SK-N-SH (cell line): ENCODE measurements around the gene PGF. TPM values are rescaled to one million over a fixed set of nuclear protein-coding genes. Genes with fewer than 3 reads are reported as not detected.

Experiments used
- CTCF ChIA-PET: fragments of 300-600, 350-600 bp; formaldehyde crosslinking; extraction: SDS; loops from one replicate; lab custom pipeline; 2021; lab: Yijun Ruan, JAX
- POLR2A ChIA-PET: fragments of 350-600 bp; sonication (Branson Sonifier 250); formaldehyde crosslinking; extraction: SDS; loops from one replicate; lab custom pipeline; 2020; ENCODE audit warnings: antibody characterized with exemption, inconsistent platforms; lab: Yijun Ruan, JAX
- DNase-seq: peaks from one replicate; pipeline ENCODE4 v3.0.0; 2012
- H2AFZ ChIP-seq: fragments of 200-600 bp; sonication (generic); 2 replicates; pipeline ENCODE4 v1.8.1; 2016; ENCODE audit warnings: antibody characterized with exemption, mild to moderate bottlenecking, low read depth
- H3F3A ChIP-seq: fragments of 200-600 bp; sonication (generic); replicated peaks from 2 replicates; pipeline ENCODE3; 2016; ENCODE audit warnings: antibody characterized with exemption, mild to moderate bottlenecking; ENCODE audit not compliant: insufficient read depth
- H3K27ac ChIP-seq, 2 experiments: fragments of 200-500 bp in 1 of 2; fragments of 200-600 bp in 1 of 2; sonication (Bioruptor generic) in 1 of 2; sonication (generic), shearing (Covaris generic) in 1 of 2; 2 replicates each; pipeline versions ENCODE4 v1.5.1 to v1.6.1; 2014 to 2016; ENCODE audit warnings: low read depth in 2 of 2, inconsistent platforms in 1 of 2, low read length in 1 of 2, mild to moderate bottlenecking in 1 of 2, mixed read lengths in 1 of 2
- H3K27me3 ChIP-seq: fragments of 200-600 bp; sonication (generic), shearing (Covaris generic); 2 replicates; pipeline ENCODE4 v1.6.1; 2016; ENCODE audit warnings: mixed run types; ENCODE audit not compliant: insufficient read depth
- H3K36me3 ChIP-seq, 2 experiments: fragments of 200-500 bp in 1 of 2; fragments of 200-600 bp in 1 of 2; sonication (Bioruptor generic) in 1 of 2; sonication (generic) in 1 of 2; replicated peaks in 1 of 2; 2 replicates each; pipeline versions ENCODE3 to v1.5.1; 2014 to 2016; ENCODE audit warnings: low read length in 1 of 2, mild to moderate bottlenecking in 1 of 2; ENCODE audit not compliant: insufficient read depth in 2 of 2, control insufficient read depth in 1 of 2
- H3K4me1 ChIP-seq, 2 experiments: fragments of 200-500 bp in 1 of 2; fragments of 200-600 bp in 1 of 2; sonication (Bioruptor generic) in 1 of 2; sonication (generic), shearing (Covaris generic) in 1 of 2; 2 replicates each; pipeline versions ENCODE4 v1.5.1 to v1.6.1; 2014 to 2016; ENCODE audit warnings: low read depth in 1 of 2, low read length in 1 of 2, mixed run types in 1 of 2; ENCODE audit not compliant: insufficient read depth in 2 of 2, control insufficient read depth in 1 of 2
- H3K4me2 ChIP-seq: fragments of 200-600 bp; sonication (generic), shearing (Covaris generic); 2 replicates; pipeline ENCODE4 v1.6.1; 2017; ENCODE audit warnings: mixed run types
- H3K4me3 ChIP-seq, 2 experiments: fragments of 200-500 bp in 1 of 2; fragments of 200-600 bp in 1 of 2; sonication (Bioruptor generic) in 1 of 2; sonication (generic), shearing (Covaris generic) in 1 of 2; 2 replicates each; pipeline versions ENCODE4 v1.5.1 to v1.8.1; 2014 to 2016; ENCODE audit warnings: low read depth in 2 of 2, inconsistent platforms in 1 of 2, low read length in 1 of 2, mild to moderate bottlenecking in 1 of 2, mixed read lengths in 1 of 2, moderate library complexity in 1 of 2
- H3K79me2 ChIP-seq: fragments of 200-600 bp; sonication (generic); 2 replicates; pipeline ENCODE4 v1.8.1; 2017; ENCODE audit warnings: mild to moderate bottlenecking; ENCODE audit not compliant: insufficient read depth
- H3K9ac ChIP-seq: fragments of 200-600 bp; sonication (generic); 2 replicates; pipeline ENCODE4 v1.6.1; 2017; ENCODE audit warnings: mixed run types
- H3K9me2 ChIP-seq: fragments of 200-600 bp; sonication (generic); 2 replicates; pipeline ENCODE4 v1.6.1; 2017; ENCODE audit warnings: mixed run types
- H3K9me3 ChIP-seq: fragments of 200-600 bp; sonication (generic); 2 replicates; pipeline ENCODE4 v1.6.1; 2017; ENCODE audit warnings: mixed run types, mild to moderate bottlenecking, moderate library complexity
- H4K20me1 ChIP-seq: fragments of 200-600 bp; sonication (generic); 2 replicates; pipeline ENCODE4 v1.6.1; 2017; ENCODE audit warnings: mild to moderate bottlenecking, mixed run types; ENCODE audit not compliant: insufficient read depth
- CTCF ChIP-seq: fragments of 200-600 bp; sonication (generic); IDR thresholded peaks from 2 replicates; pipeline ENCODE4 v1.6.1; 2017; ENCODE audit warnings: antibody characterized with exemption, mild to moderate bottlenecking, moderate library complexity
- EP300 ChIP-seq, 2 experiments: IDR thresholded peaks; 2 replicates each; pipeline versions ENCODE4 v1.4.0 to v1.6.1; 2012; ENCODE audit warnings: borderline replicate concordance in 1 of 2, low read depth in 1 of 2, low read length in 1 of 2
- FOXM1 ChIP-seq: IDR thresholded peaks from 2 replicates; pipeline ENCODE4 v1.4.0; 2012; ENCODE audit warnings: low read depth, mild to moderate bottlenecking
- GATA2 ChIP-seq: sonication (generic); formaldehyde crosslinking; IDR thresholded peaks from 2 replicates; pipeline ENCODE4 v1.5.0; 2020; ENCODE audit warnings: mild to moderate bottlenecking, missing genetic modification reagents
- MAX ChIP-seq: IDR thresholded peaks from 2 replicates; pipeline ENCODE4 v1.4.0; 2012; ENCODE audit warnings: low read depth
- NFIC ChIP-seq: IDR thresholded peaks from 2 replicates; pipeline ENCODE4 v1.4.0; 2012; ENCODE audit warnings: borderline replicate concordance
- POLR2AphosphoS5 ChIP-seq: IDR thresholded peaks from 2 replicates; pipeline ENCODE4 v1.6.1; 2012; ENCODE audit warnings: low read depth, low read length
- RCOR1 ChIP-seq: fragments of 150-350 bp; IDR thresholded peaks from 2 replicates; pipeline ENCODE4 v1.6.1; 2017; ENCODE audit warnings: antibody characterized with exemption, low read length
- RXRA ChIP-seq: IDR thresholded peaks from 2 replicates; pipeline ENCODE4 v1.4.0; 2012; ENCODE audit warnings: low read depth, mild to moderate bottlenecking, borderline replicate concordance
- TCF12 ChIP-seq: IDR thresholded peaks from 2 replicates; pipeline ENCODE4 v1.4.0; 2012
- TEAD4 ChIP-seq: IDR thresholded peaks from 2 replicates; pipeline ENCODE4 v1.4.0; 2012; ENCODE audit warnings: mild to moderate bottlenecking, borderline replicate concordance; ENCODE audit not compliant: insufficient read depth
- USF2 ChIP-seq: fragments of 150-350 bp; IDR thresholded peaks from 2 replicates; pipeline ENCODE4 v1.6.1; 2017; ENCODE audit warnings: antibody characterized with exemption, low read length, low read depth, borderline replicate concordance
- YY1 ChIP-seq: IDR thresholded peaks from 2 replicates; pipeline ENCODE4 v1.4.0; 2012; ENCODE audit warnings: low read depth, mild to moderate bottlenecking
- WGBS: methylation state at CpG from one replicate; pipeline ENCODE4 v1.1.6; 2017; ENCODE audit warnings: low lambda C conversion rate; 5-methylcytosine and 5-hydroxymethylcytosine counted together
- polyA plus RNA-seq, 3 experiments: library from polyadenylated mRNA; depleted of rRNA; stranded (reverse); fragments of >200 nt; gene quantifications; 2 replicates each; pipeline ENCODE4 v1.2.3, GENCODE V29; 2012
- TF ChIP-seq, protein P1 (sequence below): IDR thresholded peaks from 2 replicates; pipeline ENCODE4 v1.6.1; 2012; ENCODE audit warnings: mild to moderate bottlenecking, low read depth, low read length, moderate library complexity
- TF ChIP-seq, protein P2 (sequence below): IDR thresholded peaks from 2 replicates; pipeline ENCODE4 v1.4.0; 2012; ENCODE audit warnings: low read depth, borderline replicate concordance

PGF gene
- polyA plus RNA-seq, 1 of the 3 experiments (the other 2 are of a cell fraction) = 4.4 TPM

- H3K9me3 ChIP-seq = no peaks in the 10 kb centered on the region
- no peaks in the 10 kb centered on the region for H3K36me3 ChIP-seq
- H2AFZ ChIP-seq = no peak overlapping the region
- peak overlapping the region; percentile 85; the same call in 1 of the 2 replicates for H3K4me2 ChIP-seq
- TF ChIP-seq YY1 = no peak
- TF ChIP-seq RCOR1 = no peak
- peak; percentile 54 for TF ChIP-seq NFIC
- no peak for TF ChIP-seq GATA2 (CRISPR knock-in tag)
- TF ChIP-seq USF2 = no peak
- no peak for TF ChIP-seq TEAD4
- H3K27ac ChIP-seq = peak overlapping the region in 1 of 2 experiments; percentile 51; a peak in 1 of 4 replicates
- peak; percentile 82 for DNase-seq
- no peaks in the 10 kb centered on the region for H3K9me2 ChIP-seq
- WGBS = 27% methylated on average over 7 of the region's 18 CpGs
- ChIA-PET CTCF (interaction anchor here (0.7 to 18.5 kb wide), 17 partner anchors 9 to 354 kb away, joined by 3 to 290 read pairs (median 5); no protein-coding TSS in a partner anchor), POLR2A (interaction anchor here (0.6 to 2.0 kb wide), 7 partner anchors 10 to 115 kb away, joined by 3 to 6 read pairs (median 4); partner anchors contain the start of gene ZC2HC1C)
- H4K20me1 ChIP-seq = no peaks in the 10 kb centered on the region
- no peak overlapping the region for H3K9ac ChIP-seq
- peaks cover 0 to 43% of the 10 kb centered on the region in 2 experiments; a peak in 2 of 4 replicates for H3K4me1 ChIP-seq
- no peaks in the 10 kb centered on the region for H3K79me2 ChIP-seq
- no peaks in the 10 kb centered on the region for H3F3A ChIP-seq
- no peaks in the 10 kb centered on the region for H3K27me3 ChIP-seq
- H3K4me3 ChIP-seq = peak overlapping the region; percentile 49 to 65
These were observed 1.0 kb downstream of the PGF start for GRCh38 chr14:74954232-74954946.

- no peaks in the 10 kb centered on the region for H3K9me2 ChIP-seq
- no peaks in the 10 kb centered on the region for H4K20me1 ChIP-seq
- no peaks in the 10 kb centered on the region for H3F3A ChIP-seq
- POLR2A ChIA-PET = interaction anchor here (0.6 to 2.0 kb wide), 5 partner anchors 14 to 115 kb away, joined by 3 to 6 read pairs (median 4); partner anchors contain the start of gene ZC2HC1C
- peak overlapping the region; percentile 85; the same call in 1 of the 2 replicates for H3K4me2 ChIP-seq
- H3K27me3 ChIP-seq = no peaks in the 10 kb centered on the region
- H3K27ac ChIP-seq = peak overlapping the region in 1 of 2 experiments; percentile 51; a peak in 1 of 4 replicates
- H3K9me3 ChIP-seq = no peaks in the 10 kb centered on the region
- peaks cover 0 to 43% of the 10 kb centered on the region in 2 experiments; a peak in 2 of 4 replicates for H3K4me1 ChIP-seq
- H2AFZ ChIP-seq = no peak overlapping the region
- no peak for DNase-seq
- H3K79me2 ChIP-seq = no peaks in the 10 kb centered on the region
- H3K36me3 ChIP-seq = no peaks in the 10 kb centered on the region
- peak overlapping the region in 1 of 2 experiments; percentile 49; a peak in 2 of 4 replicates for H3K4me3 ChIP-seq
- TF ChIP-seq TEAD4 (no peak), RCOR1 (no peak), USF2 (no peak), EP300 (IDR thresholded peaks at IDR 0.05; ENCODE audit: borderline replicate concordance in 1 of 2, low read depth in 1 of 2, low read length in 1 of 2) (no peak), POLR2AphosphoS5 (no peak), MAX (no peak), TCF12 (no peak), FOXM1 (no peak), RXRA (no peak), CTCF (no peak), GATA2 (CRISPR knock-in tag) (no peak)
- TF ChIP-seq, protein P1, sequence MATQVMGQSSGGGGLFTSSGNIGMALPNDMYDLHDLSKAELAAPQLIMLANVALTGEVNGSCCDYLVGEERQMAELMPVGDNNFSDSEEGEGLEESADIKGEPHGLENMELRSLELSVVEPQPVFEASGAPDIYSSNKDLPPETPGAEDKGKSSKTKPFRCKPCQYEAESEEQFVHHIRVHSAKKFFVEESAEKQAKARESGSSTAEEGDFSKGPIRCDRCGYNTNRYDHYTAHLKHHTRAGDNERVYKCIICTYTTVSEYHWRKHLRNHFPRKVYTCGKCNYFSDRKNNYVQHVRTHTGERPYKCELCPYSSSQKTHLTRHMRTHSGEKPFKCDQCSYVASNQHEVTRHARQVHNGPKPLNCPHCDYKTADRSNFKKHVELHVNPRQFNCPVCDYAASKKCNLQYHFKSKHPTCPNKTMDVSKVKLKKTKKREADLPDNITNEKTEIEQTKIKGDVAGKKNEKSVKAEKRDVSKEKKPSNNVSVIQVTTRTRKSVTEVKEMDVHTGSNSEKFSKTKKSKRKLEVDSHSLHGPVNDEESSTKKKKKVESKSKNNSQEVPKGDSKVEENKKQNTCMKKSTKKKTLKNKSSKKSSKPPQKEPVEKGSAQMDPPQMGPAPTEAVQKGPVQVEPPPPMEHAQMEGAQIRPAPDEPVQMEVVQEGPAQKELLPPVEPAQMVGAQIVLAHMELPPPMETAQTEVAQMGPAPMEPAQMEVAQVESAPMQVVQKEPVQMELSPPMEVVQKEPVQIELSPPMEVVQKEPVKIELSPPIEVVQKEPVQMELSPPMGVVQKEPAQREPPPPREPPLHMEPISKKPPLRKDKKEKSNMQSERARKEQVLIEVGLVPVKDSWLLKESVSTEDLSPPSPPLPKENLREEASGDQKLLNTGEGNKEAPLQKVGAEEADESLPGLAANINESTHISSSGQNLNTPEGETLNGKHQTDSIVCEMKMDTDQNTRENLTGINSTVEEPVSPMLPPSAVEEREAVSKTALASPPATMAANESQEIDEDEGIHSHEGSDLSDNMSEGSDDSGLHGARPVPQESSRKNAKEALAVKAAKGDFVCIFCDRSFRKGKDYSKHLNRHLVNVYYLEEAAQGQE = no peak
- TF ChIP-seq, protein P2, sequence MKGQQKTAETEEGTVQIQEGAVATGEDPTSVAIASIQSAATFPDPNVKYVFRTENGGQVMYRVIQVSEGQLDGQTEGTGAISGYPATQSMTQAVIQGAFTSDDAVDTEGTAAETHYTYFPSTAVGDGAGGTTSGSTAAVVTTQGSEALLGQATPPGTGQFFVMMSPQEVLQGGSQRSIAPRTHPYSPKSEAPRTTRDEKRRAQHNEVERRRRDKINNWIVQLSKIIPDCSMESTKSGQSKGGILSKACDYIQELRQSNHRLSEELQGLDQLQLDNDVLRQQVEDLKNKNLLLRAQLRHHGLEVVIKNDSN = no peak
- 88% methylated on average over 3 of the region's 5 CpGs for WGBS
- CTCF ChIA-PET = interaction anchor here (0.7 to 18.5 kb wide), 13 partner anchors 9 to 354 kb away, joined by 3 to 290 read pairs (median 5); no protein-coding TSS in a partner anchor
- no peak overlapping the region for H3K9ac ChIP-seq
These were observed 1.7 kb downstream of the PGF start for GRCh38 chr14:74953686-74954085.
